Kidney epithelial cell (primary cell): ENCODE data around the gene VPS13D. TPM values are rescaled to one million over a fixed set of nuclear protein-coding genes. Genes with fewer than 3 reads are reported as not detected.

ENCODE experiments used
- DNase-seq: peaks from one replicate; pipeline ENCODE4 v3.0.0-alpha.2; 2010; ENCODE audit warnings: low read depth
- H3K27me3 ChIP-seq: 2 replicates; pipeline ENCODE4 v1.6.0; 2011; ENCODE audit warnings: low read length; ENCODE audit not compliant: control insufficient read depth, insufficient read depth
- H3K36me3 ChIP-seq: 2 replicates; pipeline ENCODE4 v1.5.1; 2011; ENCODE audit warnings: low read length; ENCODE audit not compliant: control insufficient read depth, insufficient read depth
- H3K4me3 ChIP-seq: 2 replicates; pipeline ENCODE4 v1.5.1; 2011; ENCODE audit warnings: low read depth, mild to moderate bottlenecking, control low read depth, low read length
- CTCF ChIP-seq: IDR thresholded peaks from 2 replicates; pipeline ENCODE4 v1.5.1; 2011; ENCODE audit warnings: mild to moderate bottlenecking, moderate library complexity, low read length, control low read depth, inconsistent platforms; ENCODE audit not compliant: insufficient read depth, poor library complexity, severe bottlenecking
- total RNA-seq: library from RNA; depleted of rRNA; stranded (reverse); fragments of >200 nt; gene quantifications from 2 replicates; pipeline ENCODE4 v1.2.3, GENCODE V29; 2015

The VPS13D gene
- total RNA-seq, 1 donor from 2014 or later: 22.2 TPM

DNA sequence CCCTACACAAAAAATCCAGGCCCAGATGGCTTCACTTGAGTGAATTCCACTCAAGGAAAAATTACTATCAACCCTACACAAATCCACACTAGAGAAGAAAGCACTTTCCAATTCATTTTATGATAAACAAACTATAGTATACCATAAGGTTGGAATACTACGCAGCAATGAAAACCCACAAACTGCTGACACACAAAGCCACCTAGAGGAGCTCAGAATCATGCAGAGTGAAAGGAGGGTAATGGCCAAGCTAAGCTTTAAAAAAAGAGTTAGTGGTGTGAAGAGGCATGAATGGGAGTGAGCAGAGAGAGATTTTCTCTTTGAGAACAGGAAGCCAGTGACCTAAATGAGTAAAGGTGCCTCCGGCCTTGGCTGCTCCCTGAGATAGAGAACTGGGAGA lies 294.4 kb downstream of the VPS13D start:
- no peak overlapping the region for H3K4me3 ChIP-seq
- H3K27me3 ChIP-seq: peaks cover 2% of the 10 kb centered on the region
- no peak for DNase-seq
- H3K36me3 ChIP-seq: no peaks in the 10 kb centered on the region
- TF ChIP-seq CTCF: no peak

DNA sequence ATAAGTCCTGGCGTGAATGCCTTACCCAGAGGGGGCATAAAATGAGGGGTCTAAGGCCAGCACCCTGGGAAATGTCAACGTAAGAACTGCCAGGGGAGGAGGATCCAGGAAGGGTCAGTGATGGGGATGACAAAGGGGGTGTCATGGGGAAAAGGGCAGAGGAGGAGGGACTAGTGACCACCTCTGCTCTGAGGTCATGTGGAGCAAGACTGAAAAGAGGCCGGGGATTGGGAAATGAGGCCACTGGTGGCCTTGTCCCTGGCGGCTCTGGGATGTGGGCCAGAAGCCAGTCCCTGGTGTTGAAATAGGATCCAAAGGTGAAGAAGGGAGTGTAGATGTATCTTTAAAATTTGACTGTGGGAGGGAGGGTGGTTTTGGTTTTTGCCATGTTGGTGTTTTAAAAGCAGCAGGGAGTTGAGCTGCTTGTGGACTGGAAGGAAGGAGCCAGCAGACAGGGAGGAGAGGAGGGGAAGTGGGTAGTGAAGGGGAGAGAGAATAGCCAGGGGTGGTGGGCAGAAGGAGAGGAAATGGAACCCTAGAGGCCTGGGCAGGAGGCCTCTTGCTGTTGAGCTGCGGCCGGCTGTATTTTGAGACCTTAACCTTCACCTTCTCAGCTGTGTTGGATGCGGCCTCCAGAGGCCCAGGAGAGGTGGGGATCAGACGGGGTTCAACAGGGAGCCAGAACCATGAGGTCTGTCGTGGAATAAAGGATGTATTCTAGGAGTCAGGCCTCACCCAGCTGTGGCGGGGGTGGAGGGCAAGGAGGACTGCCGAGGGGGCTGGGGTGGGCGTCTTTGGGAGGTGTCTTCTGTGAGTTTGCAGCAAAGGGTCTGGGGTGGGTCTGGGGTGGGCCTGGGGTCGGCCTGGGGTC lies 295.7 kb downstream of the VPS13D start:
- Histone ChIP-seq H3K36me3 (no peaks in the 10 kb centered on the region), H3K27me3 (no peaks in the 10 kb centered on the region), H3K4me3 (no peak overlapping the region)
- no peak for DNase-seq
- no peak for TF ChIP-seq CTCF

- H3K27me3 ChIP-seq: no peaks in the 10 kb centered on the region
- no peak overlapping the region for H3K4me3 ChIP-seq
- no peak for DNase-seq
- TF ChIP-seq CTCF: no peak
- H3K36me3 ChIP-seq: no peaks in the 10 kb centered on the region
Measured at GRCh38 chr1:12527564-12527963, 297.7 kb downstream of the VPS13D start.

DNA sequence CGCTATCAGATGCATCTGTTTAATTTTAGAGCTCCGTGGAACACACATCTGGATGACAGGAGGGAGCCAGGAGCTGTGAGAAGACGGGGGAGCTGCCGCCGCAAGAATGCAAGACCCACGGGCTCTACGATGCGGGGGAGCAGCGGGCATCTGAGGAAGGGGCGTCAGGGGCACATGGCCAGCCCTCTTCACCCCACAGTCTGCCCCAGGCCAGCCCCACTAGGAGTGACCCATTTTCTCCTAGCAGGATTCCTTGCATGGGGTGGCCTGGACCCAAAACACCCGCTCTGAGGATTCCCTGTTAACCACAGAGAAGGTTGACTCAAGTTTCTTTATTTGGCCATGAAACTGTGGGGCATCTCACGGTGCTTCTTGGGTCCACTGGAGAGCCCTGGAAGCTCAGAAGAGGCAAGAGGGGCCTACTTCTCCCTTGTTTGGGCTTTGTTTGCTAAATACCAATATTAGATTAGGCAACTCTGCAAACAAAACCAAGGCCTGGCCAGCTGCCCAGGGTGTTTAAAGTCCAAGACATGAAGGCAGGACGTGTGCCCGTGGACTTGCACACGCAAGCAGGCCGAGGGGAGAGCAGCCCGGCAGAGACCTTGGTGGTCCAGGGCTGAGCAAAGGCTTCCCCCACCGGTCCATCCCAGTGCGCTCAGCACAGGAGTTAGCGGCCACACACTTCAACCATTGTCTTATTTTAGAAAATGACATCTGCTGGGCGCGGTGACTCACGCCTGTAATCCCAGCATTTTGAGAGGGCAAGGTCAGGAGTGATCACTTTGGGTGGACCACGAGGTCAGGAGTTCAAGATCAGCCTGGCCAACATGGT lies 298.4 kb downstream of the VPS13D start:
- Histone ChIP-seq H3K27me3 (no peaks in the 10 kb centered on the region), H3K4me3 (no peak overlapping the region), H3K36me3 (no peaks in the 10 kb centered on the region)
- no peak for DNase-seq
- no peak for TF ChIP-seq CTCF

GRCh38 chr1:12529640-12530174 lies 299.9 kb downstream of the VPS13D start:
- Histone ChIP-seq H3K36me3 (no peaks in the 10 kb centered on the region), H3K27me3 (no peaks in the 10 kb centered on the region), H3K4me3 (no peak overlapping the region)
- TF ChIP-seq CTCF: no peak
- no peak for DNase-seq
